ENCODE measurements around the gene STRN4.

DNA sequence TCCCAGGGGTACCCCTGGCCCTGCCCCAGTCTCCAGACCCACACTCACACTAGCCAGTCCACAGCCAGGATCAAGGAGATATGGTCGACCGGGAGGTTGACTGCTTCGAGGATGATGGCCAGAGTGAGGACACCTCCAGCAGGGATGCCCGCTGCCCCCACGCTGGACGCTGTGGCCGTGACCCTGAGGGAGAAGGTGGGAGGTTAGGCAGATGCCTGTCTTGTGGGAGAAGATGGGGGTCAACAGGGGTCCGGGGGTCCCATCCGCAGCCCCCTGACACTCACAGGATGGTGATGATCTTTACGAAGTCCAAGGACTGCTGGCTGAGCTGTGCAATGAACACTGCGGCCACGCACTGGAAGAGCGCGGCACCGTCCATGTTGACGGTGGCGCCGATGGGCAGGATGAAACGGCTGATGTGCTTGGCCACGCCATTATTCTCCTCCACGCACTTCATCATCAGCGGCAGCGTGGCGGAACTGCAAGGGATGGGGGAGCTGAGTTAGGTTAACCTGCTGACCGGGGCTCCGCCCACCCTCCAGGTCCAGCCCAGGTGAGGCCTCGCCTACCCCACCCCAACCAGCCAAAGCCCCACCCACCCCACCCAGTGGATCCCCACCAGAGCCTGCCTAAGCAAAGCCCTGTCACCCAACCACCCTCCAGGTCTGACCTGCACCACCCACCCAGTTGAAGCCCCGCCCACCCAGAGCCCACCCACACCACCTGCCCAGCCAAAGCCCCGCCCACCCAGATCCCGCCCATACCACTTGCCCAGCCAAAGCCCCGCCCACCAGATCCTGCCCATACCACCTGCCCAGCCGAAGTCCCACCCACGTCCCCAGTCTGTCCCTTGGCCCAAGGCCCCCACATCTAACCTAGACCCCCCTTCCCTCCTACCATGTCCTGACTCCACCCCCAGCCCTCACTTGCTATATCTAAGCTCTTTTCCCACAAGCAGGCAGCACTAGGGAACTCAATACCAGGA, 31.0 kb upstream of the STRN4 start:
- TF ChIP-seq POLR2A (IDR thresholded peaks at IDR 0.05; ENCODE audit: borderline replicate concordance, extremely low read depth, insufficient read depth, insufficient read length) (no peak), POLR2AphosphoS5 (IDR thresholded peaks at IDR 0.05; ENCODE audit: low read depth, low read length) (no peak), YY1 (IDR thresholded peaks at IDR 0.05; ENCODE audit: extremely low read depth, insufficient replicate concordance, low read depth, low read length) (no peak), EZH2phosphoT487 (IDR thresholded peaks at IDR 0.05; ENCODE audit: borderline replicate concordance) (no peak), SIN3A (IDR thresholded peaks at IDR 0.05; ENCODE audit: low read depth) (no peak), EZH2 (IDR thresholded peaks at IDR 0.05) (no peak), SP1 (IDR thresholded peaks at IDR 0.05; ENCODE audit: low read depth) (no peak), JUND (IDR thresholded peaks at IDR 0.05) (no peak), FOSL1 (IDR thresholded peaks at IDR 0.05; ENCODE audit: low read depth) (no peak)
- TF ChIP-seq, protein P1, sequence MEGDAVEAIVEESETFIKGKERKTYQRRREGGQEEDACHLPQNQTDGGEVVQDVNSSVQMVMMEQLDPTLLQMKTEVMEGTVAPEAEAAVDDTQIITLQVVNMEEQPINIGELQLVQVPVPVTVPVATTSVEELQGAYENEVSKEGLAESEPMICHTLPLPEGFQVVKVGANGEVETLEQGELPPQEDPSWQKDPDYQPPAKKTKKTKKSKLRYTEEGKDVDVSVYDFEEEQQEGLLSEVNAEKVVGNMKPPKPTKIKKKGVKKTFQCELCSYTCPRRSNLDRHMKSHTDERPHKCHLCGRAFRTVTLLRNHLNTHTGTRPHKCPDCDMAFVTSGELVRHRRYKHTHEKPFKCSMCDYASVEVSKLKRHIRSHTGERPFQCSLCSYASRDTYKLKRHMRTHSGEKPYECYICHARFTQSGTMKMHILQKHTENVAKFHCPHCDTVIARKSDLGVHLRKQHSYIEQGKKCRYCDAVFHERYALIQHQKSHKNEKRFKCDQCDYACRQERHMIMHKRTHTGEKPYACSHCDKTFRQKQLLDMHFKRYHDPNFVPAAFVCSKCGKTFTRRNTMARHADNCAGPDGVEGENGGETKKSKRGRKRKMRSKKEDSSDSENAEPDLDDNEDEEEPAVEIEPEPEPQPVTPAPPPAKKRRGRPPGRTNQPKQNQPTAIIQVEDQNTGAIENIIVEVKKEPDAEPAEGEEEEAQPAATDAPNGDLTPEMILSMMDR (IDR thresholded peaks at IDR 0.05 in 2 of 3, conservative IDR thresholded peaks at IDR 0.05 in 1 of 3; ENCODE audit: borderline replicate concordance in 1 of 3, insufficient read depth in 1 of 3, low read depth in 2 of 3, low read length in 2 of 3), result no peak
- TF ChIP-seq, protein P2, sequence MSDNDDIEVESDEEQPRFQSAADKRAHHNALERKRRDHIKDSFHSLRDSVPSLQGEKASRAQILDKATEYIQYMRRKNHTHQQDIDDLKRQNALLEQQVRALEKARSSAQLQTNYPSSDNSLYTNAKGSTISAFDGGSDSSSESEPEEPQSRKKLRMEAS (IDR thresholded peaks at IDR 0.05), result no peak
- TF ChIP-seq, protein P3, sequence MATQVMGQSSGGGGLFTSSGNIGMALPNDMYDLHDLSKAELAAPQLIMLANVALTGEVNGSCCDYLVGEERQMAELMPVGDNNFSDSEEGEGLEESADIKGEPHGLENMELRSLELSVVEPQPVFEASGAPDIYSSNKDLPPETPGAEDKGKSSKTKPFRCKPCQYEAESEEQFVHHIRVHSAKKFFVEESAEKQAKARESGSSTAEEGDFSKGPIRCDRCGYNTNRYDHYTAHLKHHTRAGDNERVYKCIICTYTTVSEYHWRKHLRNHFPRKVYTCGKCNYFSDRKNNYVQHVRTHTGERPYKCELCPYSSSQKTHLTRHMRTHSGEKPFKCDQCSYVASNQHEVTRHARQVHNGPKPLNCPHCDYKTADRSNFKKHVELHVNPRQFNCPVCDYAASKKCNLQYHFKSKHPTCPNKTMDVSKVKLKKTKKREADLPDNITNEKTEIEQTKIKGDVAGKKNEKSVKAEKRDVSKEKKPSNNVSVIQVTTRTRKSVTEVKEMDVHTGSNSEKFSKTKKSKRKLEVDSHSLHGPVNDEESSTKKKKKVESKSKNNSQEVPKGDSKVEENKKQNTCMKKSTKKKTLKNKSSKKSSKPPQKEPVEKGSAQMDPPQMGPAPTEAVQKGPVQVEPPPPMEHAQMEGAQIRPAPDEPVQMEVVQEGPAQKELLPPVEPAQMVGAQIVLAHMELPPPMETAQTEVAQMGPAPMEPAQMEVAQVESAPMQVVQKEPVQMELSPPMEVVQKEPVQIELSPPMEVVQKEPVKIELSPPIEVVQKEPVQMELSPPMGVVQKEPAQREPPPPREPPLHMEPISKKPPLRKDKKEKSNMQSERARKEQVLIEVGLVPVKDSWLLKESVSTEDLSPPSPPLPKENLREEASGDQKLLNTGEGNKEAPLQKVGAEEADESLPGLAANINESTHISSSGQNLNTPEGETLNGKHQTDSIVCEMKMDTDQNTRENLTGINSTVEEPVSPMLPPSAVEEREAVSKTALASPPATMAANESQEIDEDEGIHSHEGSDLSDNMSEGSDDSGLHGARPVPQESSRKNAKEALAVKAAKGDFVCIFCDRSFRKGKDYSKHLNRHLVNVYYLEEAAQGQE (IDR thresholded peaks at IDR 0.05; ENCODE audit: low read depth), result no peak
- TF ChIP-seq, protein P4, sequence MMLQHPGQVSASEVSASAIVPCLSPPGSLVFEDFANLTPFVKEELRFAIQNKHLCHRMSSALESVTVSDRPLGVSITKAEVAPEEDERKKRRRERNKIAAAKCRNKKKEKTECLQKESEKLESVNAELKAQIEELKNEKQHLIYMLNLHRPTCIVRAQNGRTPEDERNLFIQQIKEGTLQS (IDR thresholded peaks at IDR 0.05), result no peak
